ENCODE measurements around the gene MLLT3. TPM values are rescaled to one million over a fixed set of nuclear protein-coding genes. Genes with fewer than 3 reads are reported as not detected.

MLLT3 gene
- total RNA-seq, 1 experiment from 2014 or later, result 24.4 TPM

DNA sequence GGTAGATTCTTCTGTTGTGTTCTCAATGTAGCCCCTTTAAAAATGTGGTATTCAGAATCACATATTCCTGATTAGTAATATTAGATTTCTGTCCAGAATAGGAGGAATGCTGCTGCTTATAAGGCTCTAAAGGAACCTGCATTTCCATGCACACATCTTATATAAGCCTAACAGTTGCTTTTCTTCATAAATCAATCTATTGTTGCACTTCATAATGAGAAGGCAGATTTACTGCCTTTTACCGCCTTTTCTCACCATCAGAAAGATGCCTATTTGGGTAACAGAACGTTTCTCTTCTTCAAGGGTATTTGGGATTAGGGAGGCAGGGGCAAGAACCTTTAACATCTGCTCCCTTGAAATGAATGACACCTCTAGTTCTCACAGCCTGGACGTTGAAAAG, 243.4 kb downstream of the MLLT3 start:
- POLR2A ChIA-PET, result no interaction called here
- Mint-ChIP-seq H3K27me3 (ENCODE audit: insufficient read depth, unreplicated experiment) (no peaks in the 10 kb centered on the region), H3K36me3 (ENCODE audit: insufficient read depth, unreplicated experiment) (no peaks in the 10 kb centered on the region), H3K9me3 (ENCODE audit: unreplicated experiment) (no peaks in the 10 kb centered on the region), H3K27ac (ENCODE audit: unreplicated experiment) (no peak overlapping the region), H3K4me1 (ENCODE audit: low read depth, unreplicated experiment) (peaks cover 22% of the 10 kb centered on the region), H3K4me3 (ENCODE audit: unreplicated experiment) (no peak overlapping the region)
- CTCF ChIA-PET, result no interaction called here
- H3K4me3 ChIP-seq (ENCODE audit: low read depth, low read length), result no peak overlapping the region
- intact Hi-C loops (cut with micrococcal nuclease; ENCODE audit: unreplicated experiment), result no loop called here
- TF ChIP-seq CTCF (IDR thresholded peaks at IDR 0.05; ENCODE audit: insufficient read depth in 1 of 2, low read depth in 1 of 2, low read length in 1 of 2, severe bottlenecking in 1 of 2, unreplicated experiment in 1 of 2), result no peak
- peaks cover 32% of the 10 kb centered on the region for H3K4me1 ChIP-seq
- no peak for DNase-seq
- no peaks in the 10 kb centered on the region for H3K9me3 ChIP-seq
- no peaks in the 10 kb centered on the region for H3K36me3 ChIP-seq (ENCODE audit: control insufficient read depth, insufficient read depth, low read length)
- BruUV-seq (replicated peaks), result no TSS peak
- H3K27me3 ChIP-seq (replicated peaks; ENCODE audit: control insufficient read depth, insufficient read depth, low read length), result no peaks in the 10 kb centered on the region

- TF ChIP-seq CTCF (IDR thresholded peaks at IDR 0.05; ENCODE audit: insufficient read depth in 1 of 2, low read depth in 1 of 2, low read length in 1 of 2, severe bottlenecking in 1 of 2, unreplicated experiment in 1 of 2), result no peak
- no TSS peak for BruUV-seq (replicated peaks)
- Mint-ChIP-seq H3K27ac (ENCODE audit: unreplicated experiment) (no peak overlapping the region), H3K27me3 (ENCODE audit: insufficient read depth, unreplicated experiment) (no peaks in the 10 kb centered on the region), H3K9me3 (ENCODE audit: unreplicated experiment) (no peaks in the 10 kb centered on the region), H3K4me3 (ENCODE audit: unreplicated experiment) (no peak overlapping the region), H3K4me1 (ENCODE audit: low read depth, unreplicated experiment) (peaks cover 19% of the 10 kb centered on the region), H3K36me3 (ENCODE audit: insufficient read depth, unreplicated experiment) (no peaks in the 10 kb centered on the region)
- DNase-seq, result no peak
- ChIA-PET POLR2A (no interaction called here), CTCF (no interaction called here)
- Histone ChIP-seq H3K4me3 (ENCODE audit: low read depth, low read length) (no peak overlapping the region), H3K36me3 (ENCODE audit: control insufficient read depth, insufficient read depth, low read length) (no peaks in the 10 kb centered on the region), H3K4me1 (peaks cover 22% of the 10 kb centered on the region), H3K27me3 (replicated peaks; ENCODE audit: control insufficient read depth, insufficient read depth, low read length) (no peaks in the 10 kb centered on the region), H3K9me3 (no peaks in the 10 kb centered on the region)
- intact Hi-C loops (cut with micrococcal nuclease; ENCODE audit: unreplicated experiment), result no loop called here
Measured at GRCh38 chr9:20377790-20378189, 244.5 kb downstream of the MLLT3 start.

- POLR2A ChIA-PET, result no interaction called here
- intact Hi-C loops (cut with micrococcal nuclease; ENCODE audit: unreplicated experiment), result no loop called here
- no peaks in the 10 kb centered on the region for H3K27me3 Mint-ChIP-seq (ENCODE audit: insufficient read depth, unreplicated experiment)
Measured at GRCh38 chr9:20376731-20377375, 245.4 kb downstream of the MLLT3 start.

More at GRCh38 chr9:20376731-20377375, 245.4 kb downstream of the MLLT3 start:
- peaks cover 22% of the 10 kb centered on the region for H3K4me1 ChIP-seq
- no peaks in the 10 kb centered on the region for H3K27me3 ChIP-seq (replicated peaks; ENCODE audit: control insufficient read depth, insufficient read depth, low read length)
- no peaks in the 10 kb centered on the region for H3K9me3 ChIP-seq
- CTCF ChIA-PET, result no interaction called here
- H3K36me3 ChIP-seq (ENCODE audit: control insufficient read depth, insufficient read depth, low read length), result no peaks in the 10 kb centered on the region
- no peak for TF ChIP-seq CTCF (IDR thresholded peaks at IDR 0.05; ENCODE audit: insufficient read depth in 1 of 2, low read depth in 1 of 2, low read length in 1 of 2, severe bottlenecking in 1 of 2, unreplicated experiment in 1 of 2)
- no peak for DNase-seq
- H3K4me3 ChIP-seq (ENCODE audit: low read depth, low read length), result no peak overlapping the region
- no peaks in the 10 kb centered on the region for H3K36me3 Mint-ChIP-seq (ENCODE audit: insufficient read depth, unreplicated experiment)
- H3K27ac Mint-ChIP-seq (ENCODE audit: unreplicated experiment), result no peak overlapping the region
- H3K4me3 Mint-ChIP-seq (ENCODE audit: unreplicated experiment), result no peak overlapping the region
- H3K4me1 Mint-ChIP-seq (ENCODE audit: low read depth, unreplicated experiment), result peaks cover 12% of the 10 kb centered on the region
- H3K9me3 Mint-ChIP-seq (ENCODE audit: unreplicated experiment), result no peaks in the 10 kb centered on the region
- BruUV-seq (replicated peaks), result no TSS peak

Measured in Caco-2 (cell line).